GM13976 (cell line): ENCODE measurements around the gene ANKRD55.
A peak's percentile ranks its signal among the peaks of the same experiment; 100 is the strongest.

Experiments used
- DNase-seq: peaks from one replicate; pipeline ENCODE4 v3.0.0; 2012; ENCODE audit warnings: low spot score
- CTCF ChIP-seq: IDR thresholded peaks from 2 replicates; pipeline ENCODE4 v1.5.1; 2012; ENCODE audit warnings: borderline replicate concordance, mild to moderate bottlenecking; ENCODE audit not compliant: insufficient read depth; ENCODE audit errors: extremely low read depth, missing control alignments, control extremely low read depth
- in situ Hi-C: fragments of 300-500 bp; cut with MboI; formaldehyde crosslinking; loops from one replicate; pipeline ENCODE4 v1.12.0; 2022; ENCODE audit warnings: low sequenced_read_pairs, mixed read lengths, inconsistent platforms; ENCODE audit not compliant: unreplicated experiment

The ANKRD55 gene

GRCh38 chr5:56094579-56095361, 138.4 kb downstream of the ANKRD55 start:
- in situ Hi-C loops = no loop called here
- DNase-seq = no peak

GRCh38 chr5:56093970-56094369, 139.2 kb downstream of the ANKRD55 start:
- in situ Hi-C loops = no loop called here
- no peak for TF ChIP-seq CTCF
- no peak for DNase-seq

More at GRCh38 chr5:56094579-56095361, 138.4 kb downstream of the ANKRD55 start:
- no peak for TF ChIP-seq CTCF

- no peak for TF ChIP-seq CTCF
- no peak for DNase-seq
- in situ Hi-C loops = no loop called here
Observed at GRCh38 chr5:56092115-56092514, 141.0 kb downstream of the ANKRD55 start.

GRCh38 chr5:56091664-56092063, 141.5 kb downstream of the ANKRD55 start:
- in situ Hi-C loops = no loop called here
- TF ChIP-seq CTCF = no peak
- DNase-seq = no peak

- in situ Hi-C loops = no loop called here
- TF ChIP-seq CTCF = no peak
- DNase-seq = no peak
Observed at GRCh38 chr5:56090793-56091460, 142.2 kb downstream of the ANKRD55 start.

- in situ Hi-C loops = no loop called here
- TF ChIP-seq CTCF = no peak
Observed at GRCh38 chr5:56088967-56089829, 143.9 kb downstream of the ANKRD55 start.

More at GRCh38 chr5:56088967-56089829, 143.9 kb downstream of the ANKRD55 start:
- DNase-seq = peak; percentile 74
